K562 (cell line): ENCODE measurements around the gene TADA1. TPM values are rescaled to one million over a fixed set of nuclear protein-coding genes. Genes with fewer than 3 reads are reported as not detected.
A peak's percentile ranks its signal among the peaks of the same experiment; 100 is the strongest.

ENCODE experiments used
- HNRNPL ChIP-seq: fragments of 200-400 bp; formaldehyde crosslinking; IDR thresholded peaks from 2 replicates; pipeline ENCODE4 v1.6.1; 2017; ENCODE audit warnings: low read depth, mild to moderate bottlenecking, low read length
- NUFIP1 ChIP-seq: fragments of 450-650 bp; IDR thresholded peaks from 2 replicates; pipeline ENCODE4 v1.6.1; 2018; ENCODE audit not compliant: partially characterized antibody
- POLR2A ChIP-seq: fragments of 450-650 bp; conservative IDR thresholded peaks from 2 replicates; pipeline ENCODE4 v1.6.1; 2016
- PTRF ChIP-seq: fragments of 450-650 bp; IDR thresholded peaks from 2 replicates; pipeline ENCODE4 v1.6.1; 2016; ENCODE audit warnings: mild to moderate bottlenecking, missing genetic modification characterization, missing compliant biosample characterization
- SAFB ChIP-seq: fragments of 200-400 bp; formaldehyde crosslinking; IDR thresholded peaks from 2 replicates; pipeline ENCODE4 v1.6.1; 2017; ENCODE audit warnings: low read depth, low read length, borderline replicate concordance
- SAP30 ChIP-seq: fragments of 200-600 bp; sonication (generic); IDR thresholded peaks from 2 replicates; pipeline ENCODE4 v1.6.1; 2012; ENCODE audit warnings: borderline replicate concordance, low read depth, mild to moderate bottlenecking, moderate library complexity, low read length, control low read depth, inconsistent platforms; ENCODE audit not compliant: insufficient read depth, poor library complexity, severe bottlenecking
- SIRT6 ChIP-seq: IDR thresholded peaks from one replicate; pipeline ENCODE4 v1.6.1; 2012; ENCODE audit warnings: low read depth, mild to moderate bottlenecking, control low read depth, inconsistent platforms, low read length, moderate library complexity
- SRF ChIP-seq, 2 experiments: fragments of 250-450, 450-650 bp in 1 of 2; sonication (Bioruptor Pico) in 1 of 2; sonication (generic) in 1 of 2; formaldehyde crosslinking; IDR thresholded peaks; 2 replicates each; pipeline versions ENCODE4 v1.5.0 to v1.5.1; 2020 to 2022; ENCODE audit warnings: mild to moderate bottlenecking in 1 of 2, missing genetic modification reagents in 1 of 2
- TEAD4 ChIP-seq, 2 experiments: sonication (generic) in 1 of 2; formaldehyde crosslinking in 1 of 2; IDR thresholded peaks; 2 replicates each; pipeline versions ENCODE4 v1.6.1 to v1.8.0; 2012 to 2022; ENCODE audit warnings: borderline replicate concordance in 1 of 2, inconsistent platforms in 1 of 2, low read length in 1 of 2, mild to moderate bottlenecking in 1 of 2, missing genetic modification reagents in 1 of 2
- TRIM24 ChIP-seq, 2 experiments: fragments of 450-650 bp; IDR thresholded peaks; 2 replicates each; pipeline ENCODE4 v1.6.1; 2016
- ZBTB7A ChIP-seq: IDR thresholded peaks from 2 replicates; pipeline ENCODE4 v1.6.1; 2011; ENCODE audit warnings: low read depth, mild to moderate bottlenecking, low read length, moderate library complexity, borderline replicate concordance; ENCODE audit not compliant: control insufficient read depth
- ZFP36 ChIP-seq: fragments of 150-350 bp; IDR thresholded peaks from 2 replicates; pipeline ENCODE4 v1.6.1; 2018; ENCODE audit warnings: low read length, low read depth; ENCODE audit not compliant: partially characterized antibody
- ZNF282 ChIP-seq: sonication (generic); formaldehyde crosslinking; IDR thresholded peaks from 2 replicates; pipeline ENCODE4 v1.8.1; 2023; ENCODE audit warnings: missing genetic modification reagents
- ZNF57 ChIP-seq: fragments of 450-650 bp; formaldehyde crosslinking; IDR thresholded peaks from 2 replicates; pipeline ENCODE4 v1.4.0; 2020; ENCODE audit warnings: mild to moderate bottlenecking, moderate library complexity
- polyA plus RNA-seq, 8 experiments: library from polyadenylated mRNA; depleted of rRNA in 4 of 8; stranded (reverse) in 5 of 8; unstranded in 3 of 8; fragments of >200 nt; fragmentation: Nextera tagmentation in 2 of 8; fragmentation: Illumina TruSeq in 1 of 8; extraction: Ambion mirVana in 2 of 8; extraction: Trizol in 1 of 8; gene quantifications; 2 replicates each; pipeline versions ENCODE4 v1.2.1 to v1.2.3, GENCODE V29; 2011 to 2014; ENCODE audit warnings: inconsistent platforms in 1 of 8, missing spikeins in 1 of 8
- total RNA-seq, 7 experiments: library from RNA; depleted of rRNA in 6 of 7; stranded (reverse); fragments of >200 nt in 6 of 7; fragmentation: Illumina TruSeq in 2 of 7; extraction: Trizol in 2 of 7; gene quantifications; 2 replicates each; pipeline versions ENCODE4 v1.2.1 to v1.2.3, GENCODE V29; 2011 to 2021; ENCODE audit warnings: low replicate concordance in 1 of 7
- TF ChIP-seq, protein P1 (sequence below), 3 experiments: fragments of 200-800 bp in 1 of 3; sonication (Bioruptor generic) in 1 of 3; sonication (generic) in 1 of 3; formaldehyde crosslinking in 1 of 3; IDR thresholded peaks; 2 replicates each; pipeline versions ENCODE4 v1.6.1 to v1.8.0; 2016 to 2022; ENCODE audit warnings: mild to moderate bottlenecking in 2 of 3, missing compliant biosample characterization in 2 of 3, missing genetic modification characterization in 2 of 3, missing genetic modification reagents in 1 of 3
- TF ChIP-seq, protein P2 (sequence below): fragments of 250-450 bp; sonication (Bioruptor Pico); IDR thresholded peaks from 2 replicates; pipeline ENCODE4 v1.5.0; 2021; ENCODE audit warnings: mild to moderate bottlenecking, borderline replicate concordance
- TF ChIP-seq, protein P3 (sequence below): IDR thresholded peaks from 3 replicates; pipeline ENCODE4 v1.6.1; 2011; ENCODE audit warnings: borderline replicate concordance, mild to moderate bottlenecking, moderate library complexity; ENCODE audit not compliant: insufficient read length; ENCODE audit errors: extremely low read depth

The TADA1 gene
- total and polyA plus RNA-seq, 9 of the 15 experiments (the other 6 are each of a cell fraction or from before 2014, with no cell fraction given) = 15.9 to 76.5 (median 28.7) TPM

DNA sequence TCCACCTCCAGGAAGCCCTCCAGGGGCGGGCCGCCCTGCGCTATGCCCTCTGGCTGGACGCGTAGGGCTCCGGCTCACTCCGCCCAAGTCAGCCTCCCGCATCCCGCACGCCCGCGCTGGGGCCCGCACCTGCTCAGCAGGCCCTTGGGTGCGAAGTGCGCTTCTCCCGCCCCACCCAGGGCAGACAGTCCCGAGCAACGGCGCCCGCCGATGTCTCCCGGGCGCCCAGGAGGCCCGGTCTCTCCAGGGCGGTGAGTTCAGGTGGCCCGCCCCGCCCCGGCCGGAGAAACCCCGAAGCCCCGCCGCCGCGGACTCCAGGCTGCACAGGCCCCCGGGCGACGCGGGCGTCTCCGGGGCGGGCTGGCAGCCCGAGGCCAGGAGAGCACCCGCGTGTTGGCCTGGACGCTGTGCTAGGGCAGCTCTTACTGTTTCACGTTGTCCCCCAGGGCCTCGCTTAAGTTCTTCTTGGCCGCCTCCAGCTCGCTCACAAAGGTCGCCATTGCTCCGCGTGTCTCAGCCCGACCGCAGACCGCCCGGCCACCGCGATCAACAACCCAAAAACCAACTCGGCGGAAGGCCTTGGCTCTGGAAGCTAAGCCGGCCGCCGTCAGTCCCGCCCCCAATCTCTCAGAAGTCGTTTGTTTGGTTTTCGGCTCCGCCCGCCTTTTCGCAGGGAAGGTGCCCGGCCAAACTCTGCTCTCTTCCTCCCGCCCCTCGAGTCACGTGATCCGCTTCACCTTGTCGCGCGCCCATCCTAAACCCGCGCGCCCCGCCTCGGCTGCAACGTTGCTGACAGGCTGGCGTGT is at the start of gene TADA1 (continued):
- TF ChIP-seq, protein P1, sequence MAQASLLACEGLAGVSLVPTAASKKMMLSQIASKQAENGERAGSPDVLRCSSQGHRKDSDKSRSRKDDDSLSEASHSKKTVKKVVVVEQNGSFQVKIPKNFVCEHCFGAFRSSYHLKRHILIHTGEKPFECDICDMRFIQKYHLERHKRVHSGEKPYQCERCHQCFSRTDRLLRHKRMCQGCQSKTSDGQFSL (CRISPR knock-in tag; IDR thresholded peaks at IDR 0.05) = no peak; the same call in 1 of the 2 replicates
- TF ChIP-seq, protein P1 (tag; IDR thresholded peaks at IDR 0.05) = no peak
- TF ChIP-seq SRF (CRISPR knock-in tag; IDR thresholded peaks at IDR 0.05) (peak in 1 of 2 experiments; percentile 48; a peak in 1 of 4 replicates), NUFIP1 (no peak), TRIM24 (IDR thresholded peaks at IDR 0.05) (0 out of 4 replicates have a peak, but pooled peaks of 1 of the 2 experiments have one; percentile 52), ZBTB7A (no peak; the same call in 1 of the 2 replicates), SAP30 (peak; percentile 56), ZFP36 (peak; percentile 100), POLR2A (peak; percentile 84), TEAD4 (IDR thresholded peaks at IDR 0.05; ENCODE audit: low read length) (0 out of 2 replicates have a peak, but pooled peaks have one; percentile 18), TEAD4 (CRISPR knock-in tag; IDR thresholded peaks at IDR 0.05; ENCODE audit: borderline replicate concordance) (peak; percentile 83; the same call in 1 of the 2 replicates), SAFB (no peak), ZNF282 (CRISPR knock-in tag) (no peak), SIRT6 (no peak), ZNF57 (CRISPR knock-in tag) (no peak), PTRF (tag) (no peak), HNRNPL (0 out of 2 replicates have a peak, but pooled peaks have one; percentile 21)
- TF ChIP-seq, protein P2, sequence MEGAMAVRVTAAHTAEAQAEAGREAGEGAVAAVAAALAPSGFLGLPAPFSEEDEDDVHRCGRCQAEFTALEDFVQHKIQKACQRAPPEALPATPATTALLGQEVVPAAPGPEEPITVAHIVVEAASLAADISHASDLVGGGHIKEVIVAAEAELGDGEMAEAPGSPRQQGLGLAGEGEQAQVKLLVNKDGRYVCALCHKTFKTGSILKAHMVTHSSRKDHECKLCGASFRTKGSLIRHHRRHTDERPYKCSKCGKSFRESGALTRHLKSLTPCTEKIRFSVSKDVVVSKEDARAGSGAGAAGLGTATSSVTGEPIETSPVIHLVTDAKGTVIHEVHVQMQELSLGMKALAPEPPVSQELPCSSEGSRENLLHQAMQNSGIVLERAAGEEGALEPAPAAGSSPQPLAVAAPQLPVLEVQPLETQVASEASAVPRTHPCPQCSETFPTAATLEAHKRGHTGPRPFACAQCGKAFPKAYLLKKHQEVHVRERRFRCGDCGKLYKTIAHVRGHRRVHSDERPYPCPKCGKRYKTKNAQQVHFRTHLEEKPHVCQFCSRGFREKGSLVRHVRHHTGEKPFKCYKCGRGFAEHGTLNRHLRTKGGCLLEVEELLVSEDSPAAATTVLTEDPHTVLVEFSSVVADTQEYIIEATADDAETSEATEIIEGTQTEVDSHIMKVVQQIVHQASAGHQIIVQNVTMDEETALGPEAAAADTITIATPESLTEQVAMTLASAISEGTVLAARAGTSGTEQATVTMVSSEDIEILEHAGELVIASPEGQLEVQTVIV (CRISPR knock-in tag) = no peak
- TF ChIP-seq, protein P3, sequence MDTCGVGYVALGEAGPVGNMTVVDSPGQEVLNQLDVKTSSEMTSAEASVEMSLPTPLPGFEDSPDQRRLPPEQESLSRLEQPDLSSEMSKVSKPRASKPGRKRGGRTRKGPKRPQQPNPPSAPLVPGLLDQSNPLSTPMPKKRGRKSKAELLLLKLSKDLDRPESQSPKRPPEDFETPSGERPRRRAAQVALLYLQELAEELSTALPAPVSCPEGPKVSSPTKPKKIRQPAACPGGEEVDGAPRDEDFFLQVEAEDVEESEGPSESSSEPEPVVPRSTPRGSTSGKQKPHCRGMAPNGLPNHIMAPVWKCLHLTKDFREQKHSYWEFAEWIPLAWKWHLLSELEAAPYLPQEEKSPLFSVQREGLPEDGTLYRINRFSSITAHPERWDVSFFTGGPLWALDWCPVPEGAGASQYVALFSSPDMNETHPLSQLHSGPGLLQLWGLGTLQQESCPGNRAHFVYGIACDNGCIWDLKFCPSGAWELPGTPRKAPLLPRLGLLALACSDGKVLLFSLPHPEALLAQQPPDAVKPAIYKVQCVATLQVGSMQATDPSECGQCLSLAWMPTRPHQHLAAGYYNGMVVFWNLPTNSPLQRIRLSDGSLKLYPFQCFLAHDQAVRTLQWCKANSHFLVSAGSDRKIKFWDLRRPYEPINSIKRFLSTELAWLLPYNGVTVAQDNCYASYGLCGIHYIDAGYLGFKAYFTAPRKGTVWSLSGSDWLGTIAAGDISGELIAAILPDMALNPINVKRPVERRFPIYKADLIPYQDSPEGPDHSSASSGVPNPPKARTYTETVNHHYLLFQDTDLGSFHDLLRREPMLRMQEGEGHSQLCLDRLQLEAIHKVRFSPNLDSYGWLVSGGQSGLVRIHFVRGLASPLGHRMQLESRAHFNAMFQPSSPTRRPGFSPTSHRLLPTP = peak; percentile 78
